B cell (primary cell): Measurements from ENCODE around the gene SDK1. TPM values are rescaled to one million over a fixed set of nuclear protein-coding genes. Genes with fewer than 3 reads are reported as not detected.

ENCODE experiments used
- ATAC-seq: fragments of 200-7000 bp; cut with Tn5 transposase; one replicate; pipeline ENCODE4 v1.10.0; 2021; ENCODE audit warnings: low read depth, mild to moderate bottlenecking, moderate number of reproducible peaks, moderate library complexity
- CTCF ChIA-PET: fragments of 350-600 bp; sonication (Branson Sonifier 250); formaldehyde crosslinking; loops from one replicate; lab custom pipeline; 2021; ENCODE audit warnings: antibody characterized with exemption, inconsistent platforms; lab: Charles Lee
- POLR2A ChIA-PET: fragments of 350-600 bp; sonication (Branson Sonifier 250); formaldehyde crosslinking; loops from one replicate; lab custom pipeline; 2021; ENCODE audit warnings: antibody characterized with exemption; lab: Charles Lee
- DNase-seq: peaks from one replicate; pipeline ENCODE4 v3.0.0; 2013
- H2AFZ ChIP-seq: 2 replicates; pipeline ENCODE4 v1.6.1; 2012; ENCODE audit warnings: mild to moderate bottlenecking, low read depth, low read length; ENCODE audit not compliant: insufficient read depth, poor library complexity, severe bottlenecking
- H3K27ac ChIP-seq, 2 donors: 1 replicate in 1 of 2; 2 replicates in 1 of 2; pipeline ENCODE4 v1.5.1; 2012 to 2013; ENCODE audit warnings: low read length in 2 of 2, mild to moderate bottlenecking in 2 of 2, moderate library complexity in 1 of 2
- H3K27me3 ChIP-seq, 4 experiments: fragments of 200-600 bp in 1 of 4; sonication (generic) in 1 of 4; replicated peaks in 1 of 4; 1 replicate in 2 of 4; 2 replicates in 2 of 4; pipeline versions ENCODE4 v1.6.1 to v1.7.0; 2013 to 2016; ENCODE audit warnings: low read length in 3 of 4, mild to moderate bottlenecking in 2 of 4, mixed read lengths in 1 of 4, moderate library complexity in 1 of 4; ENCODE audit not compliant: insufficient read depth in 4 of 4, control insufficient read depth in 3 of 4; ENCODE audit errors: control extremely low read depth in 1 of 4
- H3K36me3 ChIP-seq, 2 experiments: replicated peaks in 1 of 2; 1 replicate in 1 of 2; 2 replicates in 1 of 2; pipeline versions ENCODE4 v1.6.1 to v1.7.1; 2013; ENCODE audit warnings: low read length in 1 of 2; ENCODE audit not compliant: insufficient read depth in 2 of 2, control insufficient read depth in 1 of 2; ENCODE audit errors: control extremely low read depth in 1 of 2, extremely low read depth in 1 of 2
- H3K4me1 ChIP-seq, 2 donors: fragments of 200-600 bp in 1 of 2; sonication (generic) in 1 of 2; 1 replicate in 1 of 2; 2 replicates in 1 of 2; pipeline versions ENCODE4 v1.5.1 to v1.6.1; 2013 to 2017; ENCODE audit warnings: low read length in 2 of 2; ENCODE audit not compliant: control insufficient read depth in 2 of 2, insufficient read depth in 2 of 2
- H3K4me2 ChIP-seq: replicated peaks from 2 replicates; pipeline ENCODE3; 2012; ENCODE audit warnings: mild to moderate bottlenecking, low read depth, low read length; ENCODE audit not compliant: poor library complexity, severe bottlenecking
- H3K4me3 ChIP-seq, 5 experiments: fragments of 200-600 bp in 1 of 5; sonication (generic) in 1 of 5; 1 replicate in 3 of 5; 2 replicates in 2 of 5; pipeline versions ENCODE4 v1.5.1 to v1.7.0; 2011 to 2016; ENCODE audit warnings: low read length in 4 of 5, mild to moderate bottlenecking in 4 of 5, low read depth in 2 of 5, control low read depth in 1 of 5, moderate library complexity in 1 of 5; ENCODE audit not compliant: insufficient read depth in 1 of 5; ENCODE audit errors: control extremely low read depth in 1 of 5, extremely low read depth in 1 of 5
- H3K79me2 ChIP-seq: fragments of 200-600 bp; sonication (generic); one replicate; pipeline ENCODE4 v1.6.0; 2016; ENCODE audit warnings: low read length; ENCODE audit not compliant: control insufficient read depth, insufficient read depth
- H3K9ac ChIP-seq: fragments of 200-600 bp; sonication (generic); 2 replicates; pipeline ENCODE4 v1.6.1; 2017; ENCODE audit warnings: mild to moderate bottlenecking, low read length, moderate library complexity
- H3K9me3 ChIP-seq, 3 donors: one replicate each; pipeline versions ENCODE4 v1.6.1 to v1.7.1; 2013; ENCODE audit warnings: low read length in 2 of 3; ENCODE audit not compliant: control insufficient read depth in 2 of 3, insufficient read depth in 1 of 3; ENCODE audit errors: control extremely low read depth in 1 of 3
- H4K20me1 ChIP-seq: 2 replicates; pipeline ENCODE4 v1.6.0; 2012; ENCODE audit warnings: mild to moderate bottlenecking, low read length; ENCODE audit not compliant: insufficient read depth, control insufficient read depth, poor library complexity, severe bottlenecking
- H3K27ac Mint-ChIP-seq: one replicate; pipeline ENCODE4 v1.8.0; 2021; ENCODE audit warnings: mixed read lengths
- H3K27me3 Mint-ChIP-seq: one replicate; pipeline ENCODE4 v1.8.0; 2021; ENCODE audit warnings: mixed read lengths
- H3K4me1 Mint-ChIP-seq: one replicate; pipeline ENCODE4 v1.8.0; 2021; ENCODE audit warnings: mixed read lengths
- H3K4me3 Mint-ChIP-seq: one replicate; pipeline ENCODE4 v1.8.0; 2021; ENCODE audit warnings: mixed read lengths
- H3K9me3 Mint-ChIP-seq: one replicate; pipeline ENCODE4 v1.8.0; 2022; ENCODE audit warnings: mixed read lengths; ENCODE audit not compliant: insufficient read depth
- CTCF ChIP-seq: fragments of 200-600 bp; IDR thresholded peaks from one replicate; pipeline ENCODE4 v1.8.0; 2022; ENCODE audit warnings: antibody characterized with exemption, mild to moderate bottlenecking
- EZH2 ChIP-seq: IDR thresholded peaks from 2 replicates; pipeline ENCODE4 v1.6.1; 2012; ENCODE audit warnings: borderline replicate concordance, low read depth, mild to moderate bottlenecking, moderate library complexity, low read length; ENCODE audit not compliant: insufficient read depth, poor library complexity, severe bottlenecking
- WGBS: methylation state at CpG from one replicate; pipeline ENCODE4 v1.1.5; 2013; ENCODE audit warnings: missing lambda C conversion rate; ENCODE audit not compliant: insufficient coverage; 5-methylcytosine and 5-hydroxymethylcytosine counted together
- intact Hi-C: fragments of 100-400 bp; cut with micrococcal nuclease; formaldehyde crosslinking; loops from one replicate; pipeline ENCODE4 v1.10.0; 2022
- polyA plus RNA-seq: library from polyadenylated mRNA; depleted of rRNA; stranded (reverse); fragments of >200 nt; gene quantifications from 2 replicates; pipeline ENCODE4 v1.2.3, GENCODE V29; 2012
- total RNA-seq, 2 donors: library from RNA; stranded (reverse); fragments of 120-200 nt in 1 of 2; gene quantifications; 1 replicate in 1 of 2; 2 replicates in 1 of 2; pipeline versions ENCODE4 v1.2.3 to v1.2.4, GENCODE V29; 2013 to 2022

SDK1 gene
- total and polyA plus RNA-seq, 2 donors (not counting 1 experiment from before 2014, with no cell fraction given), result 0.73 to 2.0 TPM

DNA sequence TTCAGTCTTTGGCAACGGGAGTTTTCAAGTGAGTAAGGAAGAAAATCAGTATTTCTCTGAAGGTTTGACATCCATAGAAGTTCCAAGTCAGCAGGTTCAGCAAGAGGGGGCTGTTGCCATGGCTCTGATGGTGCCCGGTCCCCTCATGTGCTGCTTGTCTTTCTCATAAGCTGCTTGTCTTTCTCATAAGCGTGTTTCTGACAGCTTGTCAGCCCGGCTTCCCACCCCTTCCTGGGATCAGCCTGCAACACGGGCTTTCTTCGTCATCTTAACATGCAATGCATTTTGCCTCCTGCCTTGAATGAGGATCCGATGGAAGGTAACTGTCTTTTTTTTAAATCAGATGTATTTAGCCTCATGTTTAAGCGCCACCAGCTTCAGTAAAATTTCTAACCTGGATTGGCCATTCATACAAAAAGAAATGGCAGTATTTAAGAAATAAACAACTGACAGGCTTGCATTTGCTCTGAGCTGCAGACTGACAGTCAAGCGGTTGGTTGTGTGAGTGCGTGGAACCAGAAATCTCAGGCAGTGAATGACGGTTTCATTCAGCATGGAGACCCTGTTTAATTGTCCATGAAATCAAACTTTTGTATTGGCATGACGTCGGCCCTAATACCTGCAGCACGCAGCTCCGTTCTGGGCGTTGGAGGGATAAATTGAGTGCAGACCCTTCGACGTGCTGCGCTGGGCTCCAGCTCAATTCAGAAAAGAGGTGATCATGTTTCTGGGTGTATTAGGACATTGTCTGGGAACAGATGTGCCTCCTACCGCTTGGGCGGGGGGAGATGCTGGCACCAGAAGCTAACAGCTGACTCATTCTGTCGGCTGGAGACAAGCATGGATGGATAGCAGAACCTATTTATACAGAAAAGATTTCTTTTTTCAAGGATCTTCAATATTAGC lies 926.3 kb downstream of the SDK1 start:
- DNase-seq (no peak), ATAC-seq (no peak)
- Histone ChIP-seq H3K4me2 (no peak overlapping the region), H4K20me1 (no peaks in the 10 kb centered on the region), H3K79me2 (no peaks in the 10 kb centered on the region), H3K27ac (no peak overlapping the region), H3K4me1 (no peaks in the 10 kb centered on the region), H3K4me3 (no peak overlapping the region), H3K9me3 (peaks cover 0 to 25% (median 0%) of the 10 kb centered on the region in 3 donors), H3K9ac (no peak overlapping the region), H2AFZ (no peak overlapping the region), H3K36me3 (no peaks in the 10 kb centered on the region), H3K27me3 (no peaks in the 10 kb centered on the region)
- Mint-ChIP-seq H3K4me1 (no peaks in the 10 kb centered on the region), H3K27me3 (no peaks in the 10 kb centered on the region), H3K27ac (no peak overlapping the region), H3K4me3 (no peak overlapping the region), H3K9me3 (no peaks in the 10 kb centered on the region)
- intact Hi-C loops, result no loop called here
- 95% methylated on average over 16 of the region's 22 CpGs for WGBS
- CTCF ChIA-PET, result no interaction called here
- no peak for TF ChIP-seq CTCF
- TF ChIP-seq EZH2, result no peak
- POLR2A ChIA-PET, result no interaction called here

GRCh38 chr7:4230352-4230751 lies 929.3 kb downstream of the SDK1 start:
- no peak overlapping the region for H3K4me3 Mint-ChIP-seq
- Histone ChIP-seq H3K27ac (no peak overlapping the region), H3K4me2 (no peak overlapping the region), H3K9ac (no peak overlapping the region), H3K27me3 (no peaks in the 10 kb centered on the region), H4K20me1 (no peaks in the 10 kb centered on the region), H2AFZ (no peak overlapping the region), H3K79me2 (no peaks in the 10 kb centered on the region), H3K36me3 (no peaks in the 10 kb centered on the region), H3K4me1 (no peaks in the 10 kb centered on the region), H3K9me3 (peaks cover 0 to 23% (median 0%) of the 10 kb centered on the region in 3 donors), H3K4me3 (no peak overlapping the region)
- DNase-seq, result no peak
- TF ChIP-seq CTCF (no peak), EZH2 (no peak)
- POLR2A ChIA-PET, result no interaction called here
- no peaks in the 10 kb centered on the region for H3K9me3 Mint-ChIP-seq
- no peak for ATAC-seq
- no peaks in the 10 kb centered on the region for H3K27me3 Mint-ChIP-seq
- CTCF ChIA-PET, result no interaction called here
- no peaks in the 10 kb centered on the region for H3K4me1 Mint-ChIP-seq
- intact Hi-C loops, result no loop called here
- H3K27ac Mint-ChIP-seq, result no peak overlapping the region
